Activated CD8-positive, alpha-beta memory T cell treated with anti-CD3 and anti-CD28 coated beads, Interleukin-2, amount 10 ng/mL, durations not matched to agents 7 days and 5 days (primary cell): Measurements from ENCODE around the gene GVQW3. TPM values are rescaled to one million over a fixed set of nuclear protein-coding genes. Genes with fewer than 3 reads are reported as not detected.

Experiments
- ATAC-seq: fragments of 150-1000 bp; cut with Tn5 transposase; one replicate; pipeline ENCODE4 v1.10.0; 2021; ENCODE audit warnings: moderate library complexity
- CTCF ChIA-PET: fragments of 350-600 bp; sonication (Branson Sonifier 250); formaldehyde crosslinking; loops from one replicate; lab custom pipeline; 2021; ENCODE audit warnings: antibody characterized with exemption; lab: Charles Lee
- DNase-seq: peaks from one replicate; pipeline ENCODE4 v3.0.0-alpha.2; 2020
- H3K27ac Mint-ChIP-seq: one replicate; pipeline ENCODE4 v1.8.0; 2021; ENCODE audit warnings: mild to moderate bottlenecking, mixed read lengths
- H3K27me3 Mint-ChIP-seq: one replicate; pipeline ENCODE4 v1.8.0; 2021; ENCODE audit warnings: mixed read lengths
- H3K36me3 Mint-ChIP-seq: one replicate; pipeline ENCODE4 v1.8.0; 2021; ENCODE audit warnings: mild to moderate bottlenecking, mixed read lengths
- H3K4me1 Mint-ChIP-seq: one replicate; pipeline ENCODE4 v1.8.0; 2021; ENCODE audit warnings: mixed read lengths
- H3K4me3 Mint-ChIP-seq: one replicate; pipeline ENCODE4 v1.8.0; 2021; ENCODE audit warnings: mild to moderate bottlenecking, moderate library complexity, mixed read lengths
- H3K9me3 Mint-ChIP-seq: one replicate; pipeline ENCODE4 v1.8.0; 2022; ENCODE audit warnings: low read depth, mixed read lengths
- total RNA-seq, 2 experiments: library from RNA; stranded (reverse); gene quantifications; one replicate each; pipeline ENCODE4 v1.2.3, GENCODE V29; 2021

Gene GVQW3
- total RNA-seq: 1 to 10 TPM; 3.5 to 4.0 TPM

- peak; percentile 98 for DNase-seq
- H3K4me3 Mint-ChIP-seq: peak within 1 kb of the TSS; percentile 86
- peaks cover 4% of the 10 kb centered on the region for H3K36me3 Mint-ChIP-seq
- CTCF ChIA-PET: interaction anchor here (0.6 to 3.2 kb wide), 4 partner anchors 16 to 666 kb away, joined by 3 to 16 read pairs (median 4); no protein-coding TSS in a partner anchor
- peak within 1 kb of the TSS; percentile 89 for H3K27ac Mint-ChIP-seq
- H3K9me3 Mint-ChIP-seq: no peaks in the 10 kb centered on the region
- peaks cover 55% of the 10 kb centered on the region for H3K4me1 Mint-ChIP-seq
- H3K27me3 Mint-ChIP-seq: no peaks in the 10 kb centered on the region
- ATAC-seq: peak; percentile 87
Measured at GRCh38 chr11:76380977-76381719, at the start of gene GVQW3, which contains the start of gene THAP12. TSS of gene GVQW3 (plus strand) at chr11:76381323. CDS start at chr11:76381829, 506 bp downstream. TSS of gene THAP12 (minus strand) at chr11:76381132. CDS start at chr11:76380836, 296 bp downstream.

GRCh38 chr11:76334826-76335389 lies 46.2 kb upstream of the GVQW3 start:
- DNase-seq (no peak), ATAC-seq (no peak)
- peaks cover 7% of the 10 kb centered on the region for H3K36me3 Mint-ChIP-seq
- CTCF ChIA-PET: no interaction called here
- no peak overlapping the region for H3K4me3 Mint-ChIP-seq
- no peaks in the 10 kb centered on the region for H3K4me1 Mint-ChIP-seq
- H3K27me3 Mint-ChIP-seq: no peaks in the 10 kb centered on the region
- H3K27ac Mint-ChIP-seq: no peak overlapping the region
- H3K9me3 Mint-ChIP-seq: peaks cover 19% of the 10 kb centered on the region

GRCh38 chr11:76335842-76336241 lies 45.3 kb upstream of the GVQW3 start:
- no peak for DNase-seq
- CTCF ChIA-PET: no interaction called here
- no peaks in the 10 kb centered on the region for H3K4me1 Mint-ChIP-seq
- no peaks in the 10 kb centered on the region for H3K27me3 Mint-ChIP-seq
- peaks cover 19% of the 10 kb centered on the region for H3K9me3 Mint-ChIP-seq
- no peak overlapping the region for H3K27ac Mint-ChIP-seq
- H3K36me3 Mint-ChIP-seq: peaks cover 7% of the 10 kb centered on the region
- no peak for ATAC-seq
- no peak overlapping the region for H3K4me3 Mint-ChIP-seq

GRCh38 chr11:76336597-76336996 lies 44.5 kb upstream of the GVQW3 start:
- ATAC-seq (no peak), DNase-seq (no peak)
- H3K4me1 Mint-ChIP-seq: no peaks in the 10 kb centered on the region
- H3K27me3 Mint-ChIP-seq: no peaks in the 10 kb centered on the region
- peaks cover 7% of the 10 kb centered on the region for H3K36me3 Mint-ChIP-seq
- no peak overlapping the region for H3K27ac Mint-ChIP-seq
- CTCF ChIA-PET: no interaction called here
- no peak overlapping the region for H3K4me3 Mint-ChIP-seq
- H3K9me3 Mint-ChIP-seq: peaks cover 19% of the 10 kb centered on the region

- ATAC-seq (no peak), DNase-seq (no peak)
- Mint-ChIP-seq H3K4me3 (no peak overlapping the region), H3K9me3 (peaks cover 19% of the 10 kb centered on the region), H3K36me3 (peaks cover 7% of the 10 kb centered on the region), H3K27me3 (no peaks in the 10 kb centered on the region), H3K4me1 (no peaks in the 10 kb centered on the region), H3K27ac (no peak overlapping the region)
- CTCF ChIA-PET: no interaction called here
Measured at GRCh38 chr11:76337469-76337868, 43.7 kb upstream of the GVQW3 start.

GRCh38 chr11:76337923-76338322 lies 43.2 kb upstream of the GVQW3 start:
- Mint-ChIP-seq H3K4me3 (no peak overlapping the region), H3K27ac (no peak overlapping the region), H3K27me3 (no peaks in the 10 kb centered on the region), H3K36me3 (peaks cover 7% of the 10 kb centered on the region), H3K9me3 (peaks cover 19% of the 10 kb centered on the region), H3K4me1 (no peaks in the 10 kb centered on the region)
- no peak for DNase-seq
- CTCF ChIA-PET: no interaction called here
- ATAC-seq: no peak

- H3K27me3 Mint-ChIP-seq: no peaks in the 10 kb centered on the region
- H3K9me3 Mint-ChIP-seq: peaks cover 16% of the 10 kb centered on the region
- H3K4me1 Mint-ChIP-seq: no peaks in the 10 kb centered on the region
- CTCF ChIA-PET: interaction anchor here (0.8 kb wide), 1 partner anchor 132 kb away, joined by 4 read pairs; no protein-coding TSS in a partner anchor
- peaks cover 7% of the 10 kb centered on the region for H3K36me3 Mint-ChIP-seq
- H3K27ac Mint-ChIP-seq: no peak overlapping the region
- no peak overlapping the region for H3K4me3 Mint-ChIP-seq
- ATAC-seq (peak; percentile 36), DNase-seq (no peak)
Measured at GRCh38 chr11:76339221-76339620, 41.9 kb upstream of the GVQW3 start.

- Mint-ChIP-seq H3K9me3 (no peaks in the 10 kb centered on the region), H3K36me3 (peaks cover 13% of the 10 kb centered on the region), H3K27me3 (no peaks in the 10 kb centered on the region), H3K4me1 (no peaks in the 10 kb centered on the region), H3K27ac (no peak overlapping the region), H3K4me3 (no peak overlapping the region)
- no peak for DNase-seq
- no peak for ATAC-seq
- CTCF ChIA-PET: no interaction called here
Measured at GRCh38 chr11:76347466-76347865, 33.7 kb upstream of the GVQW3 start.

- no peaks in the 10 kb centered on the region for H3K27me3 Mint-ChIP-seq
- H3K36me3 Mint-ChIP-seq: peaks cover 21% of the 10 kb centered on the region
- H3K27ac Mint-ChIP-seq: no peak overlapping the region
- H3K4me3 Mint-ChIP-seq: no peak overlapping the region
- no peaks in the 10 kb centered on the region for H3K9me3 Mint-ChIP-seq
- DNase-seq (no peak), ATAC-seq (no peak)
- CTCF ChIA-PET: no interaction called here
- no peaks in the 10 kb centered on the region for H3K4me1 Mint-ChIP-seq
Measured at GRCh38 chr11:76348348-76348747, 32.8 kb upstream of the GVQW3 start.

GRCh38 chr11:76355172-76355571 lies 26.0 kb upstream of the GVQW3 start:
- Mint-ChIP-seq H3K9me3 (no peaks in the 10 kb centered on the region), H3K27ac (no peak overlapping the region), H3K36me3 (peaks cover 72% of the 10 kb centered on the region)

GRCh38 chr11:76361374-76361773 lies 19.7 kb upstream of the GVQW3 start:
- CTCF ChIA-PET: interaction anchor here (1.5 to 1.9 kb wide), 2 partner anchors 43 to 154 kb away, joined by 4 to 7 read pairs; no protein-coding TSS in a partner anchor
- no peaks in the 10 kb centered on the region for H3K27me3 Mint-ChIP-seq
- ATAC-seq (no peak), DNase-seq (no peak)
- H3K27ac Mint-ChIP-seq: no peak overlapping the region
- no peaks in the 10 kb centered on the region for H3K9me3 Mint-ChIP-seq
- peaks cover 13% of the 10 kb centered on the region for H3K4me1 Mint-ChIP-seq
- peaks cover 39% of the 10 kb centered on the region for H3K36me3 Mint-ChIP-seq
- H3K4me3 Mint-ChIP-seq: no peak overlapping the region

More at GRCh38 chr11:76355172-76355571, 26.0 kb upstream of the GVQW3 start:
- Mint-ChIP-seq H3K4me1 (no peaks in the 10 kb centered on the region), H3K27me3 (no peaks in the 10 kb centered on the region), H3K4me3 (no peak overlapping the region)
- DNase-seq (no peak), ATAC-seq (no peak)
- CTCF ChIA-PET: interaction anchor here (1.3 kb wide), 1 partner anchor 147 kb away, joined by 5 read pairs; no protein-coding TSS in a partner anchor

GRCh38 chr11:76361776-76362175 lies 19.3 kb upstream of the GVQW3 start:
- peaks cover 36% of the 10 kb centered on the region for H3K36me3 Mint-ChIP-seq
- no peaks in the 10 kb centered on the region for H3K9me3 Mint-ChIP-seq
- H3K4me1 Mint-ChIP-seq: peaks cover 13% of the 10 kb centered on the region
- no peak overlapping the region for H3K27ac Mint-ChIP-seq
- DNase-seq (no peak), ATAC-seq (no peak)
- CTCF ChIA-PET: interaction anchor here (1.9 kb wide), 1 partner anchor 154 kb away, joined by 7 read pairs; no protein-coding TSS in a partner anchor
- H3K4me3 Mint-ChIP-seq: no peak overlapping the region
- no peaks in the 10 kb centered on the region for H3K27me3 Mint-ChIP-seq

- Mint-ChIP-seq H3K4me3 (no peak overlapping the region), H3K27ac (no peak overlapping the region), H3K9me3 (no peaks in the 10 kb centered on the region), H3K36me3 (peaks cover 30% of the 10 kb centered on the region), H3K27me3 (no peaks in the 10 kb centered on the region), H3K4me1 (peaks cover 13% of the 10 kb centered on the region)
- no peak for ATAC-seq
- DNase-seq: no peak
- CTCF ChIA-PET: no interaction called here
Measured at GRCh38 chr11:76362716-76363115, 18.4 kb upstream of the GVQW3 start.
